Urinary bladder (tissue), 4 donors: ENCODE results near the gene TNFRSF14. TPM values are rescaled to one million over a fixed set of nuclear protein-coding genes. Genes with fewer than 3 reads are reported as not detected.
"Not testable (repeated sequence)": the region's sequence is repeated elsewhere in the genome, so short reads cannot be mapped to it uniquely, and the experiment has no call there.

Source experiments
- DNase-seq: peaks from one replicate; pipeline ENCODE4 v3.0.0-alpha.2; 2015; ENCODE audit errors: extremely low spot score
- H3K27ac ChIP-seq: one replicate; pipeline ENCODE4 v1.5.1; 2013; ENCODE audit warnings: low read depth, mild to moderate bottlenecking, moderate library complexity
- H3K36me3 ChIP-seq: one replicate; pipeline ENCODE4 v1.6.1; 2013; ENCODE audit warnings: mild to moderate bottlenecking, moderate library complexity; ENCODE audit not compliant: insufficient read depth
- H3K4me1 ChIP-seq: one replicate; pipeline ENCODE4 v1.6.1; 2013; ENCODE audit warnings: mild to moderate bottlenecking, moderate library complexity; ENCODE audit not compliant: insufficient read depth
- H3K4me3 ChIP-seq: one replicate; pipeline ENCODE4 v1.5.1; 2013; ENCODE audit warnings: low read depth, low read length
- WGBS: extraction: QIAGEN DNeasy Blood & Tissue Kit; methylation state at CpG from one replicate; pipeline ENCODE4 v1.1.7; 2013; 5-methylcytosine and 5-hydroxymethylcytosine counted together
- polyA plus RNA-seq: library from polyadenylated mRNA; stranded (reverse); fragments of 200-250 nt; gene quantifications from one replicate; pipeline ENCODE4 v1.2.3, GENCODE V29; 2013
- total RNA-seq: library from RNA; depleted of rRNA; stranded (reverse); fragments of >200 nt; gene quantifications from one replicate; pipeline ENCODE4 v1.2.3, GENCODE V29; 2014
- donor health status: healthy with polysubstance abuse.
- donor health status: healthy.

Gene TNFRSF14
- total and polyA plus RNA-seq, 2 donors: 19.2 to 75.5 TPM

- WGBS: 94% methylated on average over 6 of the region's 6 CpGs
- H3K4me3 ChIP-seq: no peak overlapping the region
- no peaks in the 10 kb centered on the region for H3K4me1 ChIP-seq
- no peaks in the 10 kb centered on the region for H3K36me3 ChIP-seq
- no peak overlapping the region for H3K27ac ChIP-seq
- DNase-seq: no peak
Measured at GRCh38 chr1:2558861-2559260, 2.7 kb downstream of the TNFRSF14 start.

GRCh38 chr1:2559509-2560298, 3.5 kb downstream of the TNFRSF14 start:
- H3K4me1 ChIP-seq: no peaks in the 10 kb centered on the region
- 84% methylated on average over 35 of the region's 35 CpGs for WGBS
- no peaks in the 10 kb centered on the region for H3K36me3 ChIP-seq
- H3K27ac ChIP-seq: no peak overlapping the region
- DNase-seq: no peak
- no peak overlapping the region for H3K4me3 ChIP-seq

GRCh38 chr1:2560299-2561073, 4.3 kb downstream of the TNFRSF14 start:
- Histone ChIP-seq H3K4me1 (no peaks in the 10 kb centered on the region), H3K4me3 (no peak overlapping the region), H3K27ac (no peak overlapping the region), H3K36me3 (no peaks in the 10 kb centered on the region)
- 86% methylated on average over 15 of the region's 15 CpGs for WGBS
- no peak for DNase-seq

- Histone ChIP-seq H3K4me3 (no peak overlapping the region), H3K27ac (no peak overlapping the region), H3K36me3 (no peaks in the 10 kb centered on the region), H3K4me1 (no peaks in the 10 kb centered on the region)
- no peak for DNase-seq
- WGBS: 88% methylated on average over 11 of the region's 11 CpGs
Measured at GRCh38 chr1:2561446-2561845, 5.3 kb downstream of the TNFRSF14 start.

- no peak overlapping the region for H3K27ac ChIP-seq
- no peaks in the 10 kb centered on the region for H3K36me3 ChIP-seq
- H3K4me3 ChIP-seq: no peak overlapping the region
- H3K4me1 ChIP-seq: no peaks in the 10 kb centered on the region
- DNase-seq: no peak
- 90% methylated on average over 24 of the region's 24 CpGs for WGBS
Measured at GRCh38 chr1:2561898-2562895, 6.0 kb downstream of the TNFRSF14 start.

- Histone ChIP-seq H3K4me3 (no peak overlapping the region), H3K36me3 (no peaks in the 10 kb centered on the region), H3K4me1 (no peaks in the 10 kb centered on the region), H3K27ac (no peak overlapping the region)
- WGBS: 79% methylated on average over 18 of the region's 18 CpGs
- DNase-seq: no peak
Measured at GRCh38 chr1:2563205-2563604, 7.0 kb downstream of the TNFRSF14 start.

- no peak overlapping the region for H3K27ac ChIP-seq
- DNase-seq: no peak
- 77% methylated on average over 20 of the region's 20 CpGs for WGBS
- no peak overlapping the region for H3K4me3 ChIP-seq
- H3K36me3 ChIP-seq: no peaks in the 10 kb centered on the region
- H3K4me1 ChIP-seq: no peaks in the 10 kb centered on the region
Measured at GRCh38 chr1:2564006-2564814, 8.0 kb downstream of the TNFRSF14 start.

GRCh38 chr1:2564815-2565374, 8.7 kb downstream of the TNFRSF14 start:
- H3K4me3 ChIP-seq: no peak overlapping the region
- H3K27ac ChIP-seq: no peak overlapping the region
- H3K4me1 ChIP-seq: no peaks in the 10 kb centered on the region
- DNase-seq: no peak
- WGBS: 51% methylated on average over 14 of the region's 14 CpGs
- no peaks in the 10 kb centered on the region for H3K36me3 ChIP-seq

- Histone ChIP-seq H3K36me3 (no peaks in the 10 kb centered on the region), H3K4me3 (no peak overlapping the region), H3K4me1 (no peaks in the 10 kb centered on the region), H3K27ac (no peak overlapping the region)
- 73% methylated on average over 34 of the region's 34 CpGs for WGBS
- DNase-seq: no peak
Measured at GRCh38 chr1:2566101-2567045, 10.2 kb downstream of the TNFRSF14 start.

- no peaks in the 10 kb centered on the region for H3K36me3 ChIP-seq
- H3K4me3 ChIP-seq: no peak overlapping the region
- no peak overlapping the region for H3K27ac ChIP-seq
- H3K4me1 ChIP-seq: no peaks in the 10 kb centered on the region
- 84% methylated on average over 16 of the region's 16 CpGs for WGBS
- no peak for DNase-seq
Measured at GRCh38 chr1:2567083-2567679, 11.0 kb downstream of the TNFRSF14 start.

- not testable (repeated sequence) for H3K36me3 ChIP-seq, H3K4me1 ChIP-seq, H3K4me3 ChIP-seq, H3K27ac ChIP-seq, DNase-seq
- 44% methylated on average over 13 of the region's 17 CpGs for WGBS
Measured at GRCh38 chr1:2568187-2568816, 12.1 kb downstream of the TNFRSF14 start.
